Measurements from ENCODE around the gene WDR45B.

DNA sequence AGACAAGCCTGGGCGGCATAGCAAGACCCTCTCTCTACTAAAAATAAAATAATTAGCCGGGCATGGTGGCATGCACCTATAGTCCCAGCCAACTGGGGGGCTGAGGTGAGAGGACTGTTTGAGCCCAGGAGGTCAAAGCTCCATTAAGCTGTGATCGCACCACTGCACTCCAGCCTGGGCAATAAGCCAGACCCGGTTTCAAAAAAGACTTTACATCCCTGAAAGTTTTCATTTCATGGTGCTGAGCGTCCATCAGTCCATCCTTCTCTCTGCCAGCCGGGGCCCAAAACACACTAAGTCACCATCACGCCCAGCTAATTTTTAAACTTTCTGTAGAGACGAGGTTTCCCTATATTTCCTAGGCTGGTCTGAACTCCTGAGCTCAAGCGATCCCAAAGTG, 39.6 kb upstream of the WDR45B start:
- no peak for TF ChIP-seq POLR2A (IDR thresholded peaks at IDR 0.05)
- TF ChIP-seq, protein P1, sequence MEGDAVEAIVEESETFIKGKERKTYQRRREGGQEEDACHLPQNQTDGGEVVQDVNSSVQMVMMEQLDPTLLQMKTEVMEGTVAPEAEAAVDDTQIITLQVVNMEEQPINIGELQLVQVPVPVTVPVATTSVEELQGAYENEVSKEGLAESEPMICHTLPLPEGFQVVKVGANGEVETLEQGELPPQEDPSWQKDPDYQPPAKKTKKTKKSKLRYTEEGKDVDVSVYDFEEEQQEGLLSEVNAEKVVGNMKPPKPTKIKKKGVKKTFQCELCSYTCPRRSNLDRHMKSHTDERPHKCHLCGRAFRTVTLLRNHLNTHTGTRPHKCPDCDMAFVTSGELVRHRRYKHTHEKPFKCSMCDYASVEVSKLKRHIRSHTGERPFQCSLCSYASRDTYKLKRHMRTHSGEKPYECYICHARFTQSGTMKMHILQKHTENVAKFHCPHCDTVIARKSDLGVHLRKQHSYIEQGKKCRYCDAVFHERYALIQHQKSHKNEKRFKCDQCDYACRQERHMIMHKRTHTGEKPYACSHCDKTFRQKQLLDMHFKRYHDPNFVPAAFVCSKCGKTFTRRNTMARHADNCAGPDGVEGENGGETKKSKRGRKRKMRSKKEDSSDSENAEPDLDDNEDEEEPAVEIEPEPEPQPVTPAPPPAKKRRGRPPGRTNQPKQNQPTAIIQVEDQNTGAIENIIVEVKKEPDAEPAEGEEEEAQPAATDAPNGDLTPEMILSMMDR (IDR thresholded peaks at IDR 0.05): no peak
- TF ChIP-seq EP300 (IDR thresholded peaks at IDR 0.05): no peak

Measured in ovary (tissue), 3 donors.